ENCODE data around the gene MTG1. TPM values are rescaled to one million over a fixed set of nuclear protein-coding genes. Genes with fewer than 3 reads are reported as not detected.
"Not testable (repeated sequence)": the region's sequence is repeated elsewhere in the genome, so short reads cannot be mapped to it uniquely, and the experiment has no call there.

MTG1 gene
- total RNA-seq, 5 donors from 2014 or later (not counting 1 experiment from before 2014, with no cell fraction given): 46.7 to 79.3 (median 69.4) TPM

GRCh38 chr10:133465191-133465949, 71.4 kb downstream of the MTG1 start:
- H3K27me3 Mint-ChIP-seq: peaks cover 0 to 4% of the 10 kb centered on the region in 2 donors
- WGBS (ENCODE audit: insufficient coverage): 64% methylated on average over 51 of the region's 55 CpGs
- no peaks in the 10 kb centered on the region for H3K36me3 ChIP-seq (ENCODE audit: control insufficient read depth in 2 of 2, extremely low read depth in 1 of 2, insufficient read depth in 1 of 2, low read length in 1 of 2)
- H3K4me1 ChIP-seq (ENCODE audit: control insufficient read depth in 1 of 2, extremely low read depth in 1 of 2, insufficient read depth in 2 of 2, low read length in 2 of 2): no peaks in the 10 kb centered on the region
- no peaks in the 10 kb centered on the region for H3K9me3 ChIP-seq
- ATAC-seq (replicated peaks in 1 of 4) (no peak), DNase-seq (no peak)
- H3K9me3 Mint-ChIP-seq: peaks cover 0 to 4% (median 3%) of the 10 kb centered on the region in 3 donors
- POLR2A ChIA-PET: no interaction called here
- no peak overlapping the region for H3K4me3 Mint-ChIP-seq
- H3K27ac ChIP-seq (ENCODE audit: low read length): no peak overlapping the region
- H3K36me3 Mint-ChIP-seq: peaks cover 26% of the 10 kb centered on the region
- peaks cover 0 to 4% (median 0%) of the 10 kb centered on the region in 3 donors for H3K4me1 Mint-ChIP-seq
- CTCF ChIA-PET: no interaction called here
- H3K4me3 ChIP-seq (ENCODE audit: control insufficient read depth in 1 of 2, extremely low read depth in 1 of 2, low read length in 1 of 2): no peak overlapping the region
- no peak overlapping the region for H3K27ac Mint-ChIP-seq
- H3K27me3 ChIP-seq (replicated peaks in 1 of 2; ENCODE audit: control insufficient read depth in 2 of 2, extremely low read depth in 1 of 2, insufficient read depth in 2 of 2, low read length in 1 of 2): peaks cover 0 to 4% of the 10 kb centered on the region in 2 experiments

DNA sequence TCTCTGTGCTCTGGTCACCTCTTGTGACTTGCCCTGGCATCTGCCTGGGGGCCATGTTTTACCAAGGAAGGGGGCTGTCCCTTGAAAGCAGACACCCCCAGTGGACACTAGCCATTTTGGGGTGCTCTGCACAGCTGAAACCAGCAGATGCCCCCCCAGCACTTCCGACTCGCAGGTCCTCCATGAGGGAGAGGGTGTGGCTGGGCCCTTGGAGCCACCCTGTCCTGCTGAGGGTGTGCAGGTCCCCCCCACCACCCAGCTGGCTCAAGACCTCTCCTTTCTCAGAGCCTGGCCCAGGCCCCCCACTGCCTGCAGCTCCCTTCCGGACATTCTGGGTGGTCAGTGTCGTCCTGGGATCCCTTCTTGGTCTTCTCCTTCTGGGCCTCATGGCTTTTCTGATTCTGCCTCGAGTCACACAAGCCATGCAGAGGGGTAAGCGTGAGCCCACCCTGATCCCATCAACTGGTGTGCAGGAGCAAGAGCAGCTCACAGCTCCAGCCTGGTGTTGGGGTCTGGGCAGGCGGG, 72.1 kb downstream of the MTG1 start:
- H3K4me3 Mint-ChIP-seq: no peak overlapping the region

DNA sequence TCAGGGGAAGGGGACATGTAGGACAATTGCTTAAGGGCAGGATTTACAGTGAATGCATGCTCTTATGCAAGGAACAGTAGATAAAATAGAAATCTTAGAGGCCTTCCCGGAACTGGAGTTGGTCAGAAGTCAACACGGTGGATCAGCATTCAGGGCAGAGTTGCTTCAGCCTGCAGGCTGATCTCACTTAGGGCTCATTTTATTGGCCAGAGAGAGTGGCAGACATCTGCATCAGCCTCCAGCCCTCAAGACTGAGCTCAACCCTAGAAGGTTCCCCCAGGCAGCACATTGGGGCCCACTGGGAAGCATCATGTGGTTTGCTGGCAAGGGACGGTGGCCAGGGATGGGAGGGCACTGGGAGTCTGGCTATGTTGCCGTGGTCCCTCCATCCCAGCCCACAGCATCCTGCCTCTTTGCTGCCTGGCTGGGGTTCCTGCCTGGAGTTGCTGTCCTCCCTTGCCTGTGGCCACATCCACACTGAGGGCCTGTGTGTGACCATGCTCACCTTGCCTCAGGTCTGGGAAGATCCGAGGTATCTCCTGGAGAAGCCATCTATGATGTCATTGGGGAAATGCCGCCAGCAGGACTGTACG, 72.8 kb downstream of the MTG1 start:
- no peak overlapping the region for H3K4me3 ChIP-seq (ENCODE audit: control insufficient read depth in 1 of 2, extremely low read depth in 1 of 2, low read length in 1 of 2)
- peaks cover 0 to 4% (median 0%) of the 10 kb centered on the region in 3 donors for H3K4me1 Mint-ChIP-seq
- ChIA-PET CTCF (no interaction called here), POLR2A (interaction anchor here in 1 of 2 donors (0.5 kb wide), 1 partner anchor 471 kb away, joined by 4 read pairs; no protein-coding TSS in a partner anchor)
- H3K4me3 Mint-ChIP-seq: no peak overlapping the region
- peaks cover 0 to 4% of the 10 kb centered on the region in 2 experiments for H3K27me3 ChIP-seq (replicated peaks in 1 of 2; ENCODE audit: control insufficient read depth in 2 of 2, extremely low read depth in 1 of 2, insufficient read depth in 2 of 2, low read length in 1 of 2)
- peaks cover 0 to 4% of the 10 kb centered on the region in 2 donors for H3K27me3 Mint-ChIP-seq
- H3K27ac ChIP-seq (ENCODE audit: low read length): no peak overlapping the region
- no peak for DNase-seq
- H3K36me3 Mint-ChIP-seq: peaks cover 26% of the 10 kb centered on the region
- H3K9me3 Mint-ChIP-seq: peaks cover 0 to 4% (median 3%) of the 10 kb centered on the region in 3 donors
- no peaks in the 10 kb centered on the region for H3K36me3 ChIP-seq (ENCODE audit: control insufficient read depth in 2 of 2, extremely low read depth in 1 of 2, insufficient read depth in 1 of 2, low read length in 1 of 2)
- H3K4me1 ChIP-seq (ENCODE audit: control insufficient read depth in 1 of 2, extremely low read depth in 1 of 2, insufficient read depth in 2 of 2, low read length in 2 of 2): peaks cover 0 to 6% of the 10 kb centered on the region in 2 experiments
- H3K27ac Mint-ChIP-seq: peak overlapping the region in 1 of 2 donors; percentile 22
- ATAC-seq (replicated peaks in 1 of 4): no peak
- no peaks in the 10 kb centered on the region for H3K9me3 ChIP-seq
- 86% methylated on average over 7 of the region's 7 CpGs for WGBS (ENCODE audit: insufficient coverage)

More for the DNA sequence above, 72.1 kb downstream of the MTG1 start:
- DNase-seq (no peak), ATAC-seq (replicated peaks in 1 of 4) (no peak)
- H3K9me3 Mint-ChIP-seq: peaks cover 0 to 4% (median 3%) of the 10 kb centered on the region in 3 donors
- CTCF ChIA-PET: no interaction called here
- POLR2A ChIA-PET: no interaction called here
- H3K36me3 ChIP-seq (ENCODE audit: control insufficient read depth in 2 of 2, extremely low read depth in 1 of 2, insufficient read depth in 1 of 2, low read length in 1 of 2): no peaks in the 10 kb centered on the region
- no peak overlapping the region for H3K27ac Mint-ChIP-seq
- H3K4me1 Mint-ChIP-seq: peaks cover 0 to 4% (median 0%) of the 10 kb centered on the region in 3 donors
- no peak overlapping the region for H3K4me3 ChIP-seq (ENCODE audit: control insufficient read depth in 1 of 2, extremely low read depth in 1 of 2, low read length in 1 of 2)
- H3K4me1 ChIP-seq (ENCODE audit: control insufficient read depth in 1 of 2, extremely low read depth in 1 of 2, insufficient read depth in 2 of 2, low read length in 2 of 2): no peaks in the 10 kb centered on the region
- peaks cover 26% of the 10 kb centered on the region for H3K36me3 Mint-ChIP-seq
- no peak overlapping the region for H3K27ac ChIP-seq (ENCODE audit: low read length)
- no peaks in the 10 kb centered on the region for H3K9me3 ChIP-seq
- H3K27me3 ChIP-seq (replicated peaks in 1 of 2; ENCODE audit: control insufficient read depth in 2 of 2, extremely low read depth in 1 of 2, insufficient read depth in 2 of 2, low read length in 1 of 2): peaks cover 0 to 4% of the 10 kb centered on the region in 2 experiments
- H3K27me3 Mint-ChIP-seq: peaks cover 0 to 4% of the 10 kb centered on the region in 2 donors
- WGBS (ENCODE audit: insufficient coverage): 95% methylated on average over 7 of the region's 7 CpGs

DNA sequence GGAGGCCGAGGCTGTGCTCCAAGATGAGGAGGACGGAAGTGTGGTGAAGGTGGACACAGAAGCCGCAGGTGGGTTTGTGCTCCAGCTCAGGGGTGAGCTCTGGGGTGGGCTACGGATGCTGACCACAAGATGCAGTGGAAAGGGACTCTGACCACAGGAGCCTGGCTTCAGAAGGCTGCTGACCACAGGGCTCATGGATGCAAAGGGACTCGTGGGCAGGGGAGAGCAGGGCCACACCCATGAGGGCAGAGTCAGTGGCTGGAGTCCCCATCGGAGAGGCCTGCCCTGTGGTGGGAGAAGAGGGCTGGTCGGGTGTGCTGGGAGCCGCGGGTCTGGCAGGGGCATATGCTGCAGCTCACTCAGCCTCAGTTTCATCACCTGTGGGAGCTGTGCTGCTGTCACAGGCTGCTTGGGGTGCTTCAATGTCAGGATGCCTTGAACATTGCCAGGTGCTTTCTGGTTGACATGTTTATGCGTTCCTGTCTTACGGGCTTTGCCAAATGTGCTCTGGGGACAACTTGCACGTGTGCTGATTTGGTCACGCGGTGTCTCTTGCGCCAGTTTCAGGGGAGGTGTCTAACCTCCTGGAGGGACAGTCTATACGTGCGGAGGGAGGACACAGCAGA, 73.4 kb downstream of the MTG1 start:
- Histone ChIP-seq H3K27ac (ENCODE audit: low read length) (no peak overlapping the region), H3K4me1 (ENCODE audit: control insufficient read depth in 1 of 2, extremely low read depth in 1 of 2, insufficient read depth in 2 of 2, low read length in 2 of 2) (peaks cover 0 to 7% of the 10 kb centered on the region in 2 experiments), H3K27me3 (replicated peaks in 1 of 2; ENCODE audit: control insufficient read depth in 2 of 2, extremely low read depth in 1 of 2, insufficient read depth in 2 of 2, low read length in 1 of 2) (peaks cover 0 to 4% of the 10 kb centered on the region in 2 experiments), H3K9me3 (no peaks in the 10 kb centered on the region), H3K4me3 (ENCODE audit: control insufficient read depth in 1 of 2, extremely low read depth in 1 of 2, low read length in 1 of 2) (no peak overlapping the region), H3K36me3 (ENCODE audit: control insufficient read depth in 2 of 2, extremely low read depth in 1 of 2, insufficient read depth in 1 of 2, low read length in 1 of 2) (no peaks in the 10 kb centered on the region)
- Mint-ChIP-seq H3K4me1 (peaks cover 0 to 5% (median 0%) of the 10 kb centered on the region in 3 donors), H3K27me3 (peaks cover 0 to 4% of the 10 kb centered on the region in 2 donors), H3K4me3 (no peak overlapping the region), H3K27ac (peak overlapping the region in 1 of 2 donors; percentile 22), H3K9me3 (peaks cover 0 to 4% (median 3%) of the 10 kb centered on the region in 3 donors), H3K36me3 (peaks cover 26% of the 10 kb centered on the region)
- POLR2A ChIA-PET: interaction anchor here in 1 of 2 donors (0.5 kb wide), 1 partner anchor 472 kb away, joined by 4 read pairs; no protein-coding TSS in a partner anchor
- WGBS (ENCODE audit: insufficient coverage): 87% methylated on average over 17 of the region's 17 CpGs
- ATAC-seq (replicated peaks in 1 of 4): no peak
- DNase-seq: no peak
- CTCF ChIA-PET: no interaction called here

GRCh38 chr10:133469205-133469604, 75.2 kb downstream of the MTG1 start:
- H3K9me3 Mint-ChIP-seq; H3K27me3 Mint-ChIP-seq; ATAC-seq (replicated peaks in 1 of 4); CTCF ChIA-PET; DNase-seq; H3K27me3 ChIP-seq (replicated peaks in 1 of 2; ENCODE audit: control insufficient read depth in 2 of 2, extremely low read depth in 1 of 2, insufficient read depth in 2 of 2, low read length in 1 of 2); H3K4me3 Mint-ChIP-seq; POLR2A ChIA-PET; H3K27ac Mint-ChIP-seq; H3K27ac ChIP-seq (ENCODE audit: low read length); H3K4me3 ChIP-seq (ENCODE audit: control insufficient read depth in 1 of 2, extremely low read depth in 1 of 2, low read length in 1 of 2); H3K36me3 ChIP-seq (ENCODE audit: control insufficient read depth in 2 of 2, extremely low read depth in 1 of 2, insufficient read depth in 1 of 2, low read length in 1 of 2); H3K9me3 ChIP-seq: not testable (repeated sequence)
- Mint-ChIP-seq H3K36me3 (peaks cover 26% of the 10 kb centered on the region), H3K4me1 (peaks cover under 1 to 16% (median 9%) of the 10 kb centered on the region in 3 donors)
- H3K4me1 ChIP-seq (ENCODE audit: control insufficient read depth in 1 of 2, extremely low read depth in 1 of 2, insufficient read depth in 2 of 2, low read length in 2 of 2): peaks cover 0 to 19% of the 10 kb centered on the region in 2 experiments
- WGBS (ENCODE audit: insufficient coverage): no CpG with 5 or more reads among the region's 3 CpGs

Measured in T-cell (primary cell).